Measurements from ENCODE around the gene ZNF3. TPM values are rescaled to one million over a fixed set of nuclear protein-coding genes. Genes with fewer than 3 reads are reported as not detected.

Gene ZNF3
- total and polyA plus RNA-seq, 9 of the 15 experiments (the other 6 are each of a cell fraction or from before 2014, with no cell fraction given): 30.0 to 64.9 (median 51.5) TPM

GRCh38 chr7:100101016-100101862, 19.7 kb upstream of the ZNF3 start, which contains the start of the genes AP4M1 and MCM7 (continued):
- TF ChIP-seq HMG20A (CRISPR knock-in tag; conservative IDR thresholded peaks at IDR 0.05) (no peak), POLR2A (conservative IDR thresholded peaks at IDR 0.05) (peak; percentile 96), ZBTB49 (CRISPR knock-in tag; IDR thresholded peaks at IDR 0.05; ENCODE audit: borderline replicate concordance) (peak; percentile 92; the same call in 1 of the 2 replicates), HDAC8 (tag; IDR thresholded peaks at IDR 0.05) (peak; percentile 64; the same call in 1 of the 2 replicates), SMAD2 (IDR thresholded peaks at IDR 0.05; ENCODE audit: low read depth, low read length) (no peak), HMG20B (CRISPR knock-in tag; IDR thresholded peaks at IDR 0.05) (no peak), ZNF561 (CRISPR knock-in tag; conservative IDR thresholded peaks at IDR 0.05) (no peak), TBP (optimal IDR thresholded peaks at IDR 0.05; ENCODE audit: low read depth, low read length) (no peak), SRSF1 (IDR thresholded peaks at IDR 0.05; ENCODE audit: low read depth, low read length) (no peak), ARID1B (IDR thresholded peaks at IDR 0.05) (no peak), U2AF2 (optimal IDR thresholded peaks at IDR 0.05; ENCODE audit: low read depth, low read length) (no peak), SMAD3 (CRISPR knock-in tag; conservative IDR thresholded peaks at IDR 0.05) (no peak), KLF10 (CRISPR knock-in tag; IDR thresholded peaks at IDR 0.05) (no peak), CCNT2 (IDR thresholded peaks at IDR 0.05; ENCODE audit: borderline replicate concordance, extremely low read depth, insufficient read length, low read depth, low read length) (peak; percentile 76), HEY1 (CRISPR knock-in tag; IDR thresholded peaks at IDR 0.05; ENCODE audit: borderline replicate concordance) (no peak), SUPT5H (IDR thresholded peaks at IDR 0.05) (peak; percentile 95), EP400 (IDR thresholded peaks at IDR 0.05) (0 out of 2 replicates have a peak, but pooled peaks have one; percentile 85), ETV1 (tag; conservative IDR thresholded peaks at IDR 0.05; ENCODE audit: low read depth) (0 out of 2 replicates have a peak, but pooled peaks have one; percentile 11), HNRNPH1 (optimal IDR thresholded peaks at IDR 0.05; ENCODE audit: low read depth, low read length) (no peak), NFE2 (IDR thresholded peaks at IDR 0.05; ENCODE audit: low read depth) (no peak), CHD2 (IDR thresholded peaks at IDR 0.05; ENCODE audit: low read depth, low read length) (peak; percentile 82), ZNF253 (CRISPR knock-in tag; conservative IDR thresholded peaks at IDR 0.05) (no peak), NR4A1 (CRISPR knock-in tag; IDR thresholded peaks at IDR 0.05) (peak; percentile 80), NR4A1 (tag; IDR thresholded peaks at IDR 0.05) (no peak), SIX5 (IDR thresholded peaks at IDR 0.05; ENCODE audit: borderline replicate concordance in 1 of 2, insufficient read depth in 1 of 2, low read depth in 1 of 2, low read length in 2 of 2) (no peak), RBM25 (IDR thresholded peaks at IDR 0.05; ENCODE audit: low read depth, low read length, severe bottlenecking) (peak; percentile 98), SREBF1 (IDR thresholded peaks at IDR 0.05; ENCODE audit: borderline replicate concordance, low read depth, low read length) (no peak)
